Purkinje cell (primary cell): ENCODE data around the gene SLCO6A1. TPM values are rescaled to one million over a fixed set of nuclear protein-coding genes. Genes with fewer than 3 reads are reported as not detected.

Source experiments
- polyA plus RNA-seq: library from polyadenylated mRNA; unstranded; fragments of >200 nt; fragmentation: Nextera tagmentation; gene quantifications from 2 replicates; pipeline ENCODE4 v1.2.1, GENCODE V29; 2014

SLCO6A1 gene
- polyA plus RNA-seq = not detected in 2 replicates

GRCh38 chr5:102498271-102499034 is at the start of gene SLCO6A1:
Gene SLCO6A1, minus strand, starts transcription at chr5:102499001. Its CDS starts 157 bp downstream, at chr5:102498844.

Other genes with a start within 250 kb of the SLCO6A1 start
- gene SLCO4C1, start 202.7 kb downstream of the SLCO6A1 start, polyA plus RNA-seq = 0.90 and 1.6 TPM in 2 replicates